HG03460 (cell line): ENCODE measurements around the gene TDRD9.
"Not testable (repeated sequence)": the region's sequence is repeated elsewhere in the genome, so short reads cannot be mapped to it uniquely, and the experiment has no call there.

ENCODE experiments used
- ATAC-seq: cut with Tn5 transposase; IDR thresholded peaks from one replicate; pipeline ENCODE4 v1.9.1; 2021; ENCODE audit not compliant: unreplicated experiment

The TDRD9 gene, protein sequence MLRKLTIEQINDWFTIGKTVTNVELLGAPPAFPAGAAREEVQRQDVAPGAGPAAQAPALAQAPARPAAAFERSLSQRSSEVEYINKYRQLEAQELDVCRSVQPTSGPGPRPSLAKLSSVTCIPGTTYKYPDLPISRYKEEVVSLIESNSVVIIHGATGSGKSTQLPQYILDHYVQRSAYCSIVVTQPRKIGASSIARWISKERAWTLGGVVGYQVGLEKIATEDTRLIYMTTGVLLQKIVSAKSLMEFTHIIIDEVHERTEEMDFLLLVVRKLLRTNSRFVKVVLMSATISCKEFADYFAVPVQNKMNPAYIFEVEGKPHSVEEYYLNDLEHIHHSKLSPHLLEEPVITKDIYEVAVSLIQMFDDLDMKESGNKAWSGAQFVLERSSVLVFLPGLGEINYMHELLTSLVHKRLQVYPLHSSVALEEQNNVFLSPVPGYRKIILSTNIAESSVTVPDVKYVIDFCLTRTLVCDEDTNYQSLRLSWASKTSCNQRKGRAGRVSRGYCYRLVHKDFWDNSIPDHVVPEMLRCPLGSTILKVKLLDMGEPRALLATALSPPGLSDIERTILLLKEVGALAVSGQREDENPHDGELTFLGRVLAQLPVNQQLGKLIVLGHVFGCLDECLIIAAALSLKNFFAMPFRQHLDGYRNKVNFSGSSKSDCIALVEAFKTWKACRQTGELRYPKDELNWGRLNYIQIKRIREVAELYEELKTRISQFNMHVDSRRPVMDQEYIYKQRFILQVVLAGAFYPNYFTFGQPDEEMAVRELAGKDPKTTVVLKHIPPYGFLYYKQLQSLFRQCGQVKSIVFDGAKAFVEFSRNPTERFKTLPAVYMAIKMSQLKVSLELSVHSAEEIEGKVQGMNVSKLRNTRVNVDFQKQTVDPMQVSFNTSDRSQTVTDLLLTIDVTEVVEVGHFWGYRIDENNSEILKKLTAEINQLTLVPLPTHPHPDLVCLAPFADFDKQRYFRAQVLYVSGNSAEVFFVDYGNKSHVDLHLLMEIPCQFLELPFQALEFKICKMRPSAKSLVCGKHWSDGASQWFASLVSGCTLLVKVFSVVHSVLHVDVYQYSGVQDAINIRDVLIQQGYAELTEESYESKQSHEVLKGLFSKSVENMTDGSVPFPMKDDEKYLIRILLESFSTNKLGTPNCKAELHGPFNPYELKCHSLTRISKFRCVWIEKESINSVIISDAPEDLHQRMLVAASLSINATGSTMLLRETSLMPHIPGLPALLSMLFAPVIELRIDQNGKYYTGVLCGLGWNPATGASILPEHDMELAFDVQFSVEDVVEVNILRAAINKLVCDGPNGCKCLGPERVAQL (N-terminal part only)

DNA sequence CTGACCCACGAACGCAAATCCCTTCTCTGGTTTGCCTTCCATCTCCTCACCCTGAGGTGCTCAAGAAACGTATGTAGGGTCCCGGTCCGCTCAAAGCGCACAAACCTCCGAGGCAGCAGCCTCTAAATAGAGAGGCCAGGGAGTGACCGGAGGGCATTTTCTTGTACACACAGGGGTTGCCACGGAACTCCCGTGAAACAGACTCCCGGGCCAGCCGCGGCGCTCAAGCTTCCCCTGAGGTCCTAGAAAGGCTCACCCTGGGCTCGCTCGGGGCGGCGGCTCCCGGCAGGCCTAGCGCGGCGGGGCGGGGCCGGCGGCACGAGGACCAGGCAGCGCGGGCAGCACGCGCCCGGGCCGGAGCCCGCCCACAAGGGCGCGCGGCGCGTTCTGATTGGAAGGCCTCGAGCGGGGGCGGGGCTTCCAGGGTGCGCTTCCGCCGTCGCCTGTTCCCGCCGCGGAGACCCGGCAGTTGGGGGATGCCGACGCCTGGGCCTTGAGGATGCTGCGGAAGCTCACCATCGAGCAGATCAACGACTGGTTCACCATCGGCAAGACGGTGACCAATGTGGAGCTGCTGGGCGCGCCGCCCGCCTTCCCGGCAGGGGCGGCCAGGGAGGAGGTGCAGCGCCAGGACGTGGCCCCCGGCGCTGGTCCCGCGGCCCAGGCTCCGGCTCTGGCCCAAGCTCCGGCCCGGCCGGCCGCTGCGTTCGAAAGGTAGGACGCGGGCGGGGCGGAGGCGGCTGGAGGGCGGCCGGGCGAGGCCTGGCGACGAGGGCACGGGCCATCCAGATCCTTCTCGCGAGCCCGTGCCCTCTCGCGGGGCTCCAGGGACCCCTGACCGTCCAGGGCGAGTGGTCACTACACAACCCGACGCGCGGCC, at the start of gene TDRD9:
TDRD9 (plus strand) TSS at position 446 of the 880 bp plus-strand sequence; CDS start at position 500, 54 bp downstream.
- no peak for ATAC-seq

DNA sequence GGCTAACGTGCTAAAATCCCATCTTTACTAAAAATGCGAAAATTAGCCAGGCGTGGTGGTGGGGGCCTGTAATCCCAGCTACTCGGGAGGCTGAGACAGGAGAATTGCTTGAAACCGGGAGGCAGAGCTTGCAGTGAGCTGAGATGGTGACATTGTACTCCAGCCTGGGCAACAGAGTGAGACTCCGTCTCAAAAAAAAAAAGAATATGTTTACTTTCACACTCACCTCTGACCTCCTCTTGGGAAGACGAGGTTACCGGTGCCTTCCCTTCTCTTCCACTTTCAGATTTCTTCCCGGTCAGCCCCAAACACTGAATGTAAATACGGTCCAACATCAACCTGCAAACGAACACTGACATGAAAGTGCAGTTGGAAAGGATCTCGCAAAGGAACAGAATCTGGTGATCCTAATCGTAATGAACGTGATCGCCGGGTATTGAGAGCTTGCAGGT, 49.1 kb upstream of the TDRD9 start:
- no peak for ATAC-seq

DNA sequence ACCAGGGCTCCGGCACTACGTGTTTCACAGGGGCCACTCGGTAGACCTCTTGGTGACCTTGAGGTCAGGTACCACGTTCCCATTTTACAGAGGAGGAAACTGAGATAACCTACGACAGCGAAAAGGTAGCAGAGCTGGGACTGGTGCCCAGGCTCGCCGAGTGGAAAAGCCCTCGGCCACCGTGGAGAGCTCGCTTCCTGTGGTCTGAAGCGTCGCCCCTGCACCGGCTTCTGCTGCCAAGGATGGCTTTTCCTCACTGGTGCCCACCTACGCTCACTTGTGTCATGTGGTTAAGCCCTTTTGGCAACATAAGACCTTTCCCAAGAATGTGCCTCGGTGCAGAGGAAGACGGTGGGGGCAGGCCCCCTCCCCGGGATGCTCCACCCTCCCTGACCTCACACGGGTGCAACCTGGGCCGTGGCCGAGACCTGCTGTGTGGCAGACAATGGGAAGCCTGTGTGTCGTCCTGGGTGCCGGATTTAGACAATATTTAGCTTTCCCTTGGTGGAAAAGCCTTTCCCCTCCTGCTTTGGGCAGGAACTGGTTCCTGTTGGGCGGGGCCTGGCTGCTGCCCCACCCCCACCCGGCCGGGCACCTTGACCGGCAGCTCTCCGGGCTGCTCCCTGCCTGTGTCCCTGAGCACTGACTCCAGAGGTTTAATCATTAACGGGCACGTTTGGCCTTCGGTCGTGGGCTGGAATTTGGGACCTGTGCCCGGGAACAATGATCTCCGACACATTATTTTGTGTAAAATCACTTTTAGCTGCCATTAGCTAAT, 48.5 kb upstream of the TDRD9 start:
- ATAC-seq, result no peak

DNA sequence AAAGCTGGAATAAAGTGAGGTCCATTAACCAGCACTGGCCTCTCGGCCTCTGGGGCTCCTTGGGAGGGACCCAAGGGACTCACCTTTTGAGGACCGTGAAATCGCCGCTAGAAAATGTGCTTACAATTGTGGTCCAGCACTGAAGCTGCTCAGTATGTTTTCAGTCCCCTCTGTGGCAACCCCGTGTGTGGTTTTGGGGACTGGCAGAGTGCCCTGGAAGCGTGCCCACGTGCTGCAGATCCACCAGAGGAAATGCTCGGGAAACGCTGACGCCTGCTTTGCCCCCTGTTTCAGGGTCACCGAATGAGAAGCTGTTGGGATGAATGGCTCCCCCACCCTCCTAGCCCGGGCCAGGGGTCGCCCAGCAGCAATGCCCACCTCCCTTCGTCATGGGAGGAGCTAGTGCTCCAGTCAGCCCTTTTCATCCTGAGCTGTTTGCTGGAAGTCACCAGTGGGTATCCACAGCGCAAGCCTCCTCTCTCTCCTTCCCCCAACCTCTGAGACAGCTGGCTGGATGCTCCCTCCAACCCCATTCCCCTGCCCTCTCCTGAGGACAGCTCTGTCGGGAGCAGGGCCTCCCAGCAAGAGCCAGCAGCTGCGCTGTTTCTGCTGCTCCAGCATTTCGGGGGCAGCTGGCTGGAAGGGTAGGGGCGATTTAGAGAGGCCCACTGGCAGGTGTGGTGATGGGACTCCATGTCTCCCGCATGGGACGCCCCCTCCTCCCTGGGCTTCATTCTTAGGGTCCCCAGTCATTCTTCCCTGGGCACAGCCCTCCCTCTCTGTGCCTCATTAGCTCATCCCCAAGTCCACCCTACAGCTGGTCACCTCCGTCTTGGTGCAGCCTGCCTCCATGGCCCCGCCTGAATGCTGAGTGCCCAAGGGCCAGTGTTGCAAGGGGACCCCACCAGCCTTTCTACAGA, 47.6 kb upstream of the TDRD9 start:
- no peak for ATAC-seq

DNA sequence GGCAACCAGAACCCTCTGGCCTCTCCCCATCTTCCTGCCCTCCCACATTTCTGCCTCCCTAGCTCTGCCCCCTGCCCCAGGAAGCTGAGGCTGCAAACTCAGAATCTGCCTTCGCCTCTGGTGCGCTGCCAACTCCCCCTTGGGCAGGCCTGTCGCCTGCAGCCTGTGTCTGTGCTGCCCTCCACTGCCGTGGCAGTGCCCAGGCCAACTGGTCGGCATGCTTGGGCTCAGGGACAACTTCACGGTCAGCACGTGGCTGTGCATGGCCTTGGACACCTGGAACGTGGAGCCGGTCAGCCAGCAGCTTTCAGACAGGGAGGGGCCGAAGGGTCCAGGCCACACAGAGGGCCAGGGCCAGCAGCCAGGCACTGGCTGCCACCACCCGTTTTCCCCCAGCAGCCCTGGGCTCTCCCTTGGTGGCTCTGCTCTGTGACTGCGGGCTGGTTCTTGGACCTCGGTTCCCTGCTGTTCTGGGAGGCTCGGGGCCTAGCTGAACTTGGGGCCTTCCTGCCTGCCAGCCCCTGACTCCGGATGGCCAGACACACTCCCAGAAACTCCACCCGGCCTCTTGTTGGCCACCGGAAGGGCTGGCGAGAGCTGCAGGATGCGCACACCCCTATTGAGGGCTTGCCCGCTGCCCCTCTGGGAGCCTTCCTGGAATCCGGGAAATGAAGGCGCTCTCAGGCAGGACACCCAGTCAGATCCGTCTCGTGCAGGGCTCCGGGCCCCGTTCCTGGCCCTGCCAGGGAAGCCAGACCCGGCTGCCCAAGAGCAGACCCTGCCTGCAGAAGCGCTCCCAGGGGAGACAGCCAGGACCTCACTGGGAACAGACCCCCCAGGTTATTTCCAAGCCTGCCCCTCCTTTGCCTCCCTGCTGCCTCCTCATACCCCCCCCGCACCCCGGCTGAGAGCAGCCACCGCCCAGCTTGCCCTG, 46.7 kb upstream of the TDRD9 start:
- no peak for ATAC-seq

DNA sequence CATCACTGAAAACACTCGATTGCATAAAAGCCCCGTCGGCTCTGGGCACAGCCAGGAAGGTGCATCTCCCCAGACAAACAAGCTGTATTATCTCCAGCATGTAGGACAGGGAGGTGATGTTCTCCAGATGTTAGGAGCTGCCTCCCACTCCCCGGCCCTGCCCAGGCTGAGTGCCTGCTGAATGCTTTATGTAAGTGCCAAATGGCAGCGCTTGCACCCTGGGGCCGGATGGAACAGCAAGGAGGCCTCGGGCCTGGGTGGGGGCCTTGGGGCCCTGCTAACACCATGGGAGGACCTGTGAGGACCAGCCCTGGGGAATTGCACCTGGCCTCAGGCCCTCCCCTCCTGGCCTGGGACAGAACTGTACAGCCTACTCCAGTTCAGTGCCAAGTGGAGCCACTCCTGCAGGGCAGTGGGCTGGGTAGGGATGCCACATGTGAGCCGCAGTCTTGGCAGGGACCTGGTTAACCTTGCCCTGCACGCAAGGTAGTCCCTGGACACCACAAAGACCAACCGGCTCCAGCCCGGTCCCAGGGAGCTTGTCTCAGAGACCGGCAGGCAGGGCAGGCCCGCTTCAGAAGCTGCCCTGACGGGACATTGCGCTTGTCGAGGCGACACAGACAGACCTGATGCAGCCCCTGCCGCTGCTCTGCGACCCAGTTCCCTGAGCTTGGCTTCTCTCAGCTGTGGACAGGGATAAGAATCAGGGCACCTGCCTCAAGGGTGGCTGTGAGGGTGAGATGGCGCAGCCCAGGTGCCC, 45.6 kb upstream of the TDRD9 start:
- no peak for ATAC-seq

DNA sequence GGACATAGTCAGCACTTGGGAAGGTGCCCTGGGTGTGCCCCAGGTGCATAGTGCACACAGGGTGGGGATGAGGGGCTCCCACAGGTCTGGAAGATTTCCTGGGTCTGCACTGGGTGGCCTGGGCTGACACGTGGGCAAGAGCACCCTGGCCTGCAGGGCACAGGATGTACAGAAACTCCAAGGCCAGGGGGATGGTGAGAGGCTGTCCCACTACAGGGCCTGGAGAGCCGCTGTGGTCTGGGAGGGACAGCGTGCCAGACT, 45.1 kb upstream of the TDRD9 start:
- no peak for ATAC-seq

DNA sequence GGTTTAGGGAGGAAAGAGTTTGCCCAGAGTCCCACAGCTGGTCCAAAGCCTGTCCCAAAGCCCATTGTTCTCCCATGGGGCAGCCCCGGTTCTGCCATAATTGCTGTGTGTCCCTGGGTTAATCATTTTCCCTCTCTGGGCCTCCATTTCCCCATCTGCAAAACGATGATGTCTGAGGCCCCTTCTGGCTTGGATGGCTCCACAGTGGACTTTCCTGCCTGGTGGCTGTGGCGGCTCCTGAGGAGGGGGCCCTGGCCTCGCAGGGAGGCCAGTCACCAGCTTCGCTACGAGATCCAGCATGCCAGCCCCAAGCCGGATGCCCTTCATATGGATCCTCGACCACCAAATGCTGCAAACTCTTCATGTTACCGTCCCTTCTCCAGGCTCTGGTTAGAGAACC, 43.4 kb upstream of the TDRD9 start:
- no peak for ATAC-seq

DNA sequence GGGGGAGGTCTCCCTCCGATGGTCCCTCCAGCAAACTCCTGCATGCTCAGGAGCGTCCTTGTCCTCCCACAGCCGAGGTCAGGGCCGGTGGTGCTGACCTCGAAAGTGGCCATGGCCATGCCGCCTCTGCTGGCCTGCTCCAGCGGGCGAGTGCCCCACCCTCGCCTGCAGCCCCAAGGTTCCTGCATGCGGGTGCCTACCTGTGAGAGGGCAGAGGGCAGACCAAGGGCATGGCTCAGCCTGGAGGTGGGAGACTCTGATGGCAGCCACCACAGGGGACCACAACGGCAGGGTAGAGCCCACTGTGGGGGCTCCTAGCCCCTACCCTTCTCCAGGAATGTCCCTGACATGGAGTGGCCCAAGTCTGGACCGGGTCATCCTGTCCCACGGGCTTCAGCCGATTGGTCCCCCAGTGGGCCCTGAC, 42.7 kb upstream of the TDRD9 start:
- ATAC-seq, result no peak

DNA sequence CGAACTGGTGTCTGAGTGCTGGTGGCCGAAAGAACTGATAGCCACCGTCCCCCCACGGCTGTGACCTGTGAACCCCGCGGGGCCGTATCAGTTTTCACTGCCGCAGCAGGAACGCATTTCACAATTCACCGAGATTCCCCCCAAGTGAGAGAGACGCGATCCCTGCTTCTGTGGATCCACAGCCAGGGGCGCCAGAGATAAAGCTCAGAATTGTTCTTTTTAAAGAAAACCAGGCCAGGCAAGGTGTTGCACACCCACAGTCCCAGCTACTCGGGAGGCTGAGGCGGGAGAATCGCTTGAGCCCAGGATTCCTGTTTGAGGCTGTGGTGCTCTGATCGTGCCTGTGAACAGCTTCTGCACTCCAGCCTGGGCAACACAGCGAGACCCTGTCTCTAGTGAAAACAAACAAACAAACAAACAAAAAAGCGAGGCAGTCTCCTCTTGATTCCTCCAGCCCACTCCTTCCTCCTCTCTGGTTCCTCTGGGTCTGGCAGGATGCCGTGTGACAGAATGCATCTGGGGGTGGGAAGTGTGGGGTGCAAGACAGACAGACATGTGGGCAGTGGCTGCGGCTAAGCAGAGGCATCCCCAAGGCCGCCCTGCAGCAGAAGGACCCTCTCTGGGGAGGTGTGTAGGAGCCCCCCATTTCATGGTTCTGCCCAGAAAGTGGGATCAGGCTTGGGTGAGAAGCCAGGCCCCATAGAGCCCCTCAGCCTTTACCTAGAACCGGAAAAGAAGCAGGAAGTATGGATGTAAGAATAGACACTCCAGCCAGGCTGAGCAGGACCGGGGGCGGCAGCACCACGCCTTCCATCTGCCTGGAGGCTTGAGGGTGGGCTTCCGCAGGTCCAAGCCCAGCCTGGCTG, 41.7 kb upstream of the TDRD9 start:
- no peak for ATAC-seq

DNA sequence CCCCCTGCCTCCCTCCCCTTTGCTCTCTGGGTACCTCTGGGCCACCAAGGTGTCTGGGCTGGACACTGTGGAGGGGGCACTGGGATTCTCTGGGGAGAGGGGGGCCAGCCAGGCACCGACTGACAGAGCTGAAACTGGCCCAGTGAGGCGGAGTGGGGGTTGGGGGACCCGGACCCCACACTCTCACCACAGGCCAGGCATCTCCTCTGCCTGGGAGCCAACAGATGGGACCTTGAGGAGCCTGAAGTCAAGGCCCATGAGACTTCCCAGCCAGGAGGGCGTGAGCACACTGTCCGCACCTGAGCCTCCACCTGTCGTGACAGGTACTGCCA, 41.1 kb upstream of the TDRD9 start:
- no peak for ATAC-seq

DNA sequence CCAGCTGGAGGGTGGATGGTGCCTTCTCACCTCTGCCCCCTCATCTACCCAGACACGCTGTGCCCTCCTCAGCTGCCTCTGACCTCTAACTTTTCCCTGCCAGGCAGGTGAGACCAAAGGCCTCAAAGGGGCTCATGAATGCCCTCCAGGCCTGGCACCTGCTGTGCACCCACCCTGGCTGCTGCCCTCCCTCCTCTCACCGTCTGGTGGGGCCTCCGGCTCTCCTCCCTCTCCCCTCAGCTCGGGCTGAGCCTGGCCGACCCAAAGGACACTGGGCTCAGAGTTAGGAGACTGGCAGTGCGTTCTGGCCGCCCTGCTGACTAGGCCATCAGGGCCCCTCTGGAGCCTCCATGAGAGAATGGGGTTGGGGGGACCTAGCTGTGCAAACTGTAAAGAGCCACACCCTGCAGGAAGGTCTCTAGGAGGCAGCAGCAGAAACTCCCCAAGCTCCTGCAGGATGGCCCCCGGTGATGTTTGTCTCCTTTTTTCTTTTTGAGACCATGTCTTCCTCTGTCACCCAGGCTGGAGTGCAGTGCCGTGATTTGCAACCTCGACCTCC, 40.6 kb upstream of the TDRD9 start:
- no peak for ATAC-seq

DNA sequence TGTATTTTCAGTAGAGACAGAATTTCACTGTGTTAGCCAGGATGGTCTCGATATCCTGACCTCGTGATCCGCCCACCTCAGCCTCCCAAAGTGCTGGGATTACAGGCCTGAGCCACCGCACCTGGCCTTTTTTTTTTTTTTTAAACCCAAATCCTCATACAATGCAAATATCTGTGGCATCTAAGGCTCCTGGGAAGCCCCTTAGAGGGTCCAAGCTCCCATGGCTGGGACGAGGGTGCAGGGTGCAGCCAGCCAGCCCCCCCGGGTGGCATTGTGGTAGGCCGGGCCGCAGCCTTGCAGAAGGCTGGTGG, 39.3 kb upstream of the TDRD9 start:
- ATAC-seq, result not testable (repeated sequence)

DNA sequence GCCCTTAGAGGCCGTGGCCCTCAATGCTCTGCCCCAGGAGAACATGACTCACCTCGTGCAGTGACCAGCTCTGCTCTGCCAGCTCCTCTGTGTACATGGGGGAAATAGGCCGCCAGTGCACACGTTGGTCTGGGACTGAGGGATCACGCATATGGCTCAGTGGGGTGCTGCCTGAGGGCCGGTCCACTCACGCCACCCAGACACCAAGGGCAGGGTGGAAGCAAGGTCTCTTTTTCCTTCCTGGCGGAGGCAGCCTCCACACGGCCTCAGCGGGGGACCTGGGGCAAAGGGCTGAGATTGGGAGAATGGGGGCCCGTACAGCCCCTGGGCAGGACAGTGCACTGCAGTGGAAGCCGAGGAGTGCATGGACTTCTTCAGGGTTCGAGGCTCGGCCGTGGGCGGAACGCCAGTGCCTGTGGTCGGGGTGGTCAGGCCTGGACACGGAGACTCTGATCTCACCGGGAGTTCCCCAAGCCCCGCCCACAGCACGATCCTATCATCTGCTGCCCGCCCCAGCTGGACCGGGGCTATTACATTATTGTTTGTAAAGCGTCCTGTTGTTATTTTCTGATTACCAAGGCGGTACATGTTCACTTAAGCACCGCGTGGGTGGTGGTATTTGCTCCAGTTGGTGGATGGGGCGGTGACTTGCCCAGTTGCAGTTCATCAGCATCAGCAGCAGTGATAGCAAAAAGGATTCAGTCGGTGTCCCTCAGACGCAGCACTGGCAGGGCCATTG, 38.8 kb upstream of the TDRD9 start:
- no peak for ATAC-seq

DNA sequence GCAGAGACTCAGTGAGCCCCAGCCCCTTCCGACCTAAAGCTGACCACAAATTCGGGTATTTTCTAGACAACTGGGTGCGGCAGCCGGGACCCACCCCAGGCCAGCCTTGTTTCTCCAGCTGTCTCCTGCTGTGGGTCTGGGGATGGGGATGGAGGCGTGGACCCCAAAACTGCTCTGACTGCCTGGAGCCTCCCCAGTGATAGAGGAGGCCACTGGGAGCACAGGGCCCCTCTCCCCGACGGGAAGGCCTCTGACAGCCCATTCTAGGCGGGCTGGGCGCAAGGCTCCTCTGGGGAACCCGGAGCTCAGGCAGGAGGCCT, 38.2 kb upstream of the TDRD9 start:
- no peak for ATAC-seq
